NCI-H128 (cell line): ENCODE results near the gene SHISAL1.

Source experiments
- DNase-seq: peaks from one replicate; lab custom pipeline; 2025; ENCODE audit not compliant: unreplicated experiment; lab: John Stamatoyannopoulos, UW

The SHISAL1 gene

GRCh38 chr22:44279069-44279360 lies 33.7 kb downstream of the SHISAL1 start:
- DNase-seq: no peak

- no peak for DNase-seq
Observed at GRCh38 chr22:44278243-44279068, 34.3 kb downstream of the SHISAL1 start.

- DNase-seq: no peak
Observed at GRCh38 chr22:44277386-44278135, 35.2 kb downstream of the SHISAL1 start.

- no peak for DNase-seq
Observed at GRCh38 chr22:44276706-44277356, 35.9 kb downstream of the SHISAL1 start.

GRCh38 chr22:44276041-44276440 lies 36.7 kb downstream of the SHISAL1 start:
- no peak for DNase-seq

- no peak for DNase-seq
Observed at GRCh38 chr22:44275631-44275995, 37.1 kb downstream of the SHISAL1 start.

GRCh38 chr22:44274918-44275630 lies 37.7 kb downstream of the SHISAL1 start:
- no peak for DNase-seq

GRCh38 chr22:44273175-44273574 lies 39.6 kb downstream of the SHISAL1 start:
- no peak for DNase-seq

GRCh38 chr22:44272401-44272771 lies 40.4 kb downstream of the SHISAL1 start:
- DNase-seq: no peak

- DNase-seq: no peak
Observed at GRCh38 chr22:44271732-44272400, 40.9 kb downstream of the SHISAL1 start.

GRCh38 chr22:44271010-44271500 lies 41.7 kb downstream of the SHISAL1 start:
- no peak for DNase-seq

- no peak for DNase-seq
Observed at GRCh38 chr22:44270556-44270880, 42.2 kb downstream of the SHISAL1 start.

GRCh38 chr22:44269757-44270555 lies 42.8 kb downstream of the SHISAL1 start:
- DNase-seq: no peak

- DNase-seq: no peak
Observed at GRCh38 chr22:44269117-44269498, 43.6 kb downstream of the SHISAL1 start.

GRCh38 chr22:44268431-44269116 lies 44.2 kb downstream of the SHISAL1 start:
- DNase-seq: no peak

- no peak for DNase-seq
Observed at GRCh38 chr22:44267856-44268255, 44.9 kb downstream of the SHISAL1 start.

GRCh38 chr22:44266796-44267760 lies 45.7 kb downstream of the SHISAL1 start:
- DNase-seq: no peak

- no peak for DNase-seq
Observed at GRCh38 chr22:44263547-44263946, 49.2 kb downstream of the SHISAL1 start.
